ENCODE results near the gene TTLL5.
"Not testable (repeated sequence)": the region's sequence is repeated elsewhere in the genome, so short reads cannot be mapped to it uniquely, and the experiment has no call there.

Gene TTLL5

DNA sequence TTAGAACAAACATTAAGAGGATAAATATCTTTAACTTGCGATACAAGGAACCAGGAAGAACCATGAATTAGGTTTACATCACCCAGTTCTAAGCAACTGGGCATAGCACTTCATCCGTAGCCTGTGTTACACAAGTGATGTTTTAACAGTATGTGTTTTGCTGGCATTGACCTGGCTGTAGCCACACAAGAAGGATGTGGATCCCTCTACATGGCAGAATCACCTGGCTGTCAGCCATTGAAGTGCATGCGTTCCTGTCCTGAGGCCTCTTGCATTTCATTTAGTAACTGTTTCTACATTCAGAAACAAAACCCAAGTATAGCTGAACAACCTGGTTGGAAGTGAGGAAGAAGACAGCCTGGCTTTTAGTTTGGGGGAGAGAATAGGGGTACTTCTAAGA, 248.6 kb downstream of the TTLL5 start:
- DNase-seq (ENCODE audit: low spot score), result no peak

DNA sequence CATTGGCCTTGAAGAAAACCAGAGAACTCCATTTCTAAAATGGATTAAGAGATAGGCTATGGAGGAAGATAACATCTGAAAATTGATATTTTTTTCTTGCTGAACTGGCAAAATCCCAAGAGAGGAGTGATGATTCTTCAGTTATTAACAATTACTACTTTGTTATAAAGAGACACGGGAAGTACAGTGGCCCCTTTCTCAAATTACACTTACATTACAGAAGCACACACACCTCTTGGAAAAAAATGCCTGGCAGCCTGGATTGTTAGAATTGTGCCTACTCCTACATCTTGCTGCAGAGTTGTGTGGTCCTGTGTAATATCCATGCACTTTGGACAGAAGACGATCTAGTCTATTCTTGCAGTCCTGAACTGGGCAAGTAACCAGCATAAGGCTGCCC, 249.0 kb downstream of the TTLL5 start:
- no peak for DNase-seq (ENCODE audit: low spot score)

DNA sequence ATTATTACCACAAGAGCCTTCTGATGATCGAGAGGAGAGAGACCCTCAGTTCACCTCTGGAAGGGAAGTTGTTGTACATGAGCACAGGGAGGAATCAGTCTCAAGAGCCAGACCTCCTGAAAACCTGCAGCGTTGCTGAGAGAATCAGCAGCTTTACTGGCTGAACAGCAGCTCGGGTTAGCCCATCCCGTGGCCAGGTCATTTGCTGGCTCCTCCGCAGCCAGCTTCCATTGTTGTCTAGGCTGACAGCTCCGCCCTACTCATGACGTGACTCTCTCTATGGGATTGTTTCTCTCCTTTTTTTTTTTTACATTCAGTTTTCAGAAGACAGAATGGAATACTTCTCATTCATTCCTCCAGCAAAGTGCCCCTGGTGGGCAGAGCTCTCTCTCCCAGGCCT, 250.8 kb downstream of the TTLL5 start:
- no peak for DNase-seq (ENCODE audit: low spot score)

DNA sequence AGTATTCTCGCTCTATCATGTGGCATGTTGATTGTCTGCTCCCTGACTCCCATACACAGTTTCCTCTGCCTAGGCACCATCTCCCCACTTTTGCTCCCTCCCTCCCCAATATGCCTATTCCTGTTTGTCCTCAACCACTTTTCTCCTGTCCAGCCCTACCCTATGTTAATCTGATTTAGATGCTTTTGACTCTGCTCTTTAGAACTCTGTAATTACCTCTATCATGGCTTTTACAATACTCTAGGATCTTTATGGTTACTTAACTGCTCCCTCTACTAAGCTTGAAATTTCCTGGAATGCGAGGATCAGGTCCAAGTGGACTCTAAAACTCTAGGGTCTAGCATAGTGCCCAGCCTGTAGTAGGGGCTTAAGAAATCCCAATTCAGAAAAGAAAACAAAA, 252.1 kb downstream of the TTLL5 start:
- DNase-seq (ENCODE audit: low spot score), result no peak

DNA sequence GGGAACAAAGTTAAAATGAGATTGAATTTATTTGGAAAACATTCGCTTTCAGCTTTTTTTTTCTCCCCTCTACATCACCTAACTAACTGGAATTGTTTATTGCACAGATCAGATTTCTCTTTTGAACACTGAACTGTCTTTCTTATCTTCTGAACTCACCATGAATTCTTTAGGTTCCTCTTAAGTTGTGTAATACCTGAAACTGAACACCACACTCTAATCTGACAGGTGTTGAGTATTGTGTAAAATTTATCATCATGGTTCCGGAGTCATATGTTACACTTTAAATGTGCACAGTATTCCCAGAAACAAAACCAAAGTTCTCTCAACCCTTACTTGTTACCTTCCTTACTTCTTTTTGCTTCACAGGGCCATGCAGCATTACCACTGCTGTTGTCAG, 254.0 kb downstream of the TTLL5 start:
- no peak for DNase-seq (ENCODE audit: low spot score)

DNA sequence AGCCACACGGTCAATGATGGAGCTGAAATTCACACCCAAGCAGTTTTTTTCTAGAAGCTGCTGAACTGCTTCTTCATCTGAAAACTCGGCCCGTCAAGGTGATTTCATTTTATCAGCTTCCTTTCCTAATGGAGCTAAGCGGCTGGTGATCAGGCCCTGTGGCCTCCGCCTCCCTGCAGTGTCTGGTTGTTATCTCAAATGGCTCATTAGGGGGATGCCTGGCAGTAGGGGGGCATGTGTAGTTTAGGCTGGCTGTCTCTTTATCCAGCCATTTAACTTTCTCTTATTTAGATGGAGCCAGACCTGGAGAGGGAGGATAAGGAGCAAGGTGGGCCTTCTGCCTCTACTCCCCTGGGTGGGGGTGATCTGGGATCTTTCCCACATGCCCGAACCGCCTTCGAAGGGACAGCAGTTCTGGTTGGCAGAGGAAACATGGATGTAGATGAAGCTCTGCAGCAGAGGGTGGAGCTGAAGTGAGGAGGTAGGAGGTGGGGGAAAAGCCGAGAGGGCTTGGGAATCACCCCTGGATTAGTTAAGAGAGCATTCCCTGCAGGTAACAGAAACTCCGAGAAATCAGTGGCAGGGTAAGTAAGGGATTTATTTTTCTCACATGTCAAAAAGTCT, 256.4 kb downstream of the TTLL5 start:
- DNase-seq (ENCODE audit: low spot score), result no peak

DNA sequence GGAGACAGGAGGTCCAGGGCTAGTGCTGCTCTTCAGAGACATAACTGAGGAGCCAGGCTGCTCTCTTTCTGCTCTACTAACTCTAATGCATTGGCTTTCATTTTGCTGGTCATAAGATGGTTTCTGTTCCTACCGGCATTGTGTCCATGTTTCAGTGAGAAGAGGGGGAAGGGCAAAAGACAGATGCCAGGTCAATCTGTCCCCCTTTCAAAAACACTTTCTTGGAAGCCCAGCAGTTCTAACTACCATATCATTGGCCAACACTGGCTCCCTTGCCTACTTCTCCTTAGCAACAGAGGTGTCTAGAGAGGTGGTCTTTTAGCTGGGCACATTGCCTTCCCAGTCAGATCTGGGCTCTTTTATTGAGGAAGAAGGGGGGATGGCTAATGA, 256.9 kb downstream of the TTLL5 start:
- no peak for DNase-seq (ENCODE audit: low spot score)

DNA sequence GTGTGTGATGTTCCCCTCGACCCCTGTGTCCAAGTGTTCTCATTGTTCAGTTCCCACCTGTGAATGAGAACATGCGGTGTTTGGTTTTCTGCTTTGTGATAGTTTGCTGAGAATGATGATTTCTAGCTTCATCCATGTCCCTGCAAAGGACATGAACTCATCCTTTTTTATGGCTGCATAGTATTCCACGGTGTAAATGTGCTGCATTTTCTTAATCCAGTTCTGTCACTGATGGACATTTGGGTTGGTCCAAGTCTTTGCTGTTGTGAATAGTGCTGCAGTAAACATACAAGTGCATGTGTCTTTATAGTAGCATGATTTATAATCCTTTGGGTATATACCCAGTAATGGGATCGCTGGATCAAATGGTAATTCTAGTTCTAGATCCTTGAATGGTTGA, 259.4 kb downstream of the TTLL5 start:
- DNase-seq (ENCODE audit: low spot score), result not testable (repeated sequence)

DNA sequence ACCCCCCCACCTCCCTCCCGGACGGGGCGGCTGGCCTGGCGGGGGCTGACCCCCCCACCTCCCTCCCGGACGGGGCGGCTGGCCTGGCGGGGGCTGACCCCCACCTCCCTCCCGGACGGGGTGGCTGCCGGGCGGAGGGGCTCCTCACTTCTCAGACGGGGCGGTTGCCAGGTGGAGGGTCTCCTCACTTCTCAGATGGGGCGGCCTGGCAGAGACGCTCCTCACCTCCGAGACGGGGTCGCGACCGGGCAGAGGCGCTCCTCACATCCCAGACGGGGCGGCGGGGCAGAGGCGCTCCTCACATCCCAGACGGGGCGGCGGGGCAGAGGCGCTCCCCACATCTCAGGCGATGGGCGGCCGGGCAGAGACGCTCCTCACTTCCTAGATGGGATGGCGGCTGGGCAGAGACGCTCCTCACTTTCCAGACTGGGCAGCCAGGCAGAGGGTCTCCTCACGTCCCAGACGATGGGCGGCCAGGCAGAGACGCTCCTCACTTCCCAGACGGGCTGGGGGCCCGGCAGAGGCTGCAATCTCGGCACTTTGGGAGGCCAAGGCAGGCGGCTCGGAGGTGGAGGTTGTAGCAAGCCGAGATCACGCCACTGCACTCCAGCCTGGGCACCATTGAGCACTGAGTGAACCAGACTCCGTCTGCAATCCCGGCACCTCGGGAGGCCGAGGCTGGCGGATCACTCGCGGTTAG, 264.2 kb downstream of the TTLL5 start:
- DNase-seq (ENCODE audit: low spot score), result not testable (repeated sequence)

DNA sequence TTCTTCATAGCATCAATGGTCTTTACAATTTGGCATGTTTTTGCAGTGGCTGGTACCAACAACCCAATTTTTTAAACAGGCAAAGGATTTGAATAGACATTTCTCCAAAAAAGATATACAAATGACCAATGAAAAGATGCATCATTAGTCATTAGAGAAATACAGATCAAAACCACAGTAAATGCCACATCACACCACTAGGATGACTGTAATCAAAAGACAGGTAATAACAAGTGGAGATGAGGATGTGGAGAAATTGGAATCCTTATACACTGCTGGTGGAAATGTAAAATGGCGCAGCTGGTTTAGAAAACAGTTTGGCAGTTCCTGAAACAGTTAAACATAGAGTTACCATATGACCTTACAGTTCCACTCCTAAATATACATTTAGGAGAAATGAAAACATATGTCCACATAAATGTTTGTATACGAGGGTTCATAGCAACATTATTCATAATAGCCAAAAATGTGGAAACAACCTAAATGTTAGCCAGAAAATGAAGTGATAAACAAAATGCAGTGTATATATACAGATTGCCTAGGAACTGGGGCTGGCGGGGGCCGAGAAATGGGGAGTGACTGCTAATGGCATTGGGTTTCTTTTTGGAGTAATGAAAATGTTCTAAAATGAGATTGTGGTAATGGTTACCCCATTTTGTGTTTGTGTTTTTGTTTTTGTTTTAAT, 265.5 kb downstream of the TTLL5 start:
- DNase-seq (ENCODE audit: low spot score), result no peak

DNA sequence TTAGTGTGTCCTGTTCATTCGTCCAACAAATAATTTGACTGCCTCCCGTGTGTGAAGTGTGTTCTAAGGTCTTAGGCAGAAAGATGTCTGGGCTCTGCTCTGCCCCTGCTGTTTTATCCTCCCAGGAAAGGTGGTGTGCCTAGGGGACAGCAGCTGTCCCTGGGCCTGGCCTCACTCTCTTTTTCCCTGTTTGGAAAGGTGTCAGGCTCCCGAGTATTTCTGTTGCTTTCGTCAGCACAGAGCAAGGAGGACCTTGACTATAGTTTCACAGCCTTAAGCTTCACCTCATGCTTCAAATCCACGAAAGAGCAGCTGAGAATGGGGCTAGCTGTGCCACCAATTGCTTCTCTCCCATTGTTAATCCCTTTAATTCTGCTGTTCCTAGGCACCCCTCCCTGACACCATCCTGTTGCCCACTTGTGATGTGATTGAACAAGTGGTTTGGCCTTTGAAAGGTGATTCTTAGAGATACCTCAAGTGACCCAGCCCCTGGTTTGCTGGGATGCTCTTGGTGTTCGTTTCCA, 266.6 kb downstream of the TTLL5 start:
- DNase-seq (ENCODE audit: low spot score), result no peak

DNA sequence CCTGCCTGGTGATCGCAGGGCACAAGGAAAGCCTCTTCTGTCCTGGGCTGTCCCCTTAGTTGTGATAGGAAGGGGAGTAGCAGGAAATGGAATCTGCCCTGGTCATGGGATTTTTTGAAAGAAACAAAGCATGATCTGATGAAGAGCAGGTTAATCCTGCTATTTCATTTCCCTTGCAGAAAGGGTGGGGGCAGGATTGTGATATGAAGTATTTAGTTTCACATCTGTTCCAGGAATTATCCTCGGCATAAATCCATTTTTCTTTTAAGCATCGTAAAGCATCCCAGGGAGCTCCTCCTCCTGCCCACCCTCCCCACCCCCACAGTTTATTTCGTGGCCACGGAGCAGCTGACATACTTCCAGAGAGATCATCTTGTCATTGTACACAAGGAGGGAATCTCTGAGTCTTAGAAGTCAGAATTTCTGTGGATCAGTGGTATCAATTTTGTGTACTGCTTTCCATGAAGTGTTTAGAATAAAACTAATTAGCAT, 267.7 kb downstream of the TTLL5 start:
- no peak for DNase-seq (ENCODE audit: low spot score)

DNA sequence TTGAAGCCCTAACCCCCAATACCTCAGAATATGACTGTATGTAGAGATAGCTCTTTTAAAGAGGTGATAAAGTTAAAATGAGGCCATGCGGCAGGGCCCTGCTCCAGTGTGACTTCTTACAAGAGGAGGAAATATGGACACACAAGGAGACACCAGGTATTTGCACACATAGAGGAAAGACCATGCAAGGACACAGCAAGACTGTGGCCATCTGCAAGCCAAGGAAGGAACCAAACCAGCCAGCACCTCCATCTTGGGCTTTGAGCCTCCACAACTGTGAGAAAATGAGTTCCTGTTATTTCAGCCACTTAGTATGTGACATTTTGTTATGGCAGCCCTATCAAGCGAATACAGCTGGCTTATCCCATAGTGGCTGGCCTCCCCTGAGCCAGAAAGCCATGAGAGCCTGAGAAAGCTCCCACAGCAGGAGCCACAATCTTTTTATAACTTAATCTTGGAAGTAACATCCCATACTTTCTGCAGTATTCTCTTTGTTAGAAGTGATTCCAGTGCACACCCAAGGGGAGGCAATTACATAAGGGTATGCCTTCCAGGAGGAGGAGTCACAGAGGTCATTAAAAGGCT, 272.8 kb downstream of the TTLL5 start:
- DNase-seq (ENCODE audit: low spot score), result no peak

DNA sequence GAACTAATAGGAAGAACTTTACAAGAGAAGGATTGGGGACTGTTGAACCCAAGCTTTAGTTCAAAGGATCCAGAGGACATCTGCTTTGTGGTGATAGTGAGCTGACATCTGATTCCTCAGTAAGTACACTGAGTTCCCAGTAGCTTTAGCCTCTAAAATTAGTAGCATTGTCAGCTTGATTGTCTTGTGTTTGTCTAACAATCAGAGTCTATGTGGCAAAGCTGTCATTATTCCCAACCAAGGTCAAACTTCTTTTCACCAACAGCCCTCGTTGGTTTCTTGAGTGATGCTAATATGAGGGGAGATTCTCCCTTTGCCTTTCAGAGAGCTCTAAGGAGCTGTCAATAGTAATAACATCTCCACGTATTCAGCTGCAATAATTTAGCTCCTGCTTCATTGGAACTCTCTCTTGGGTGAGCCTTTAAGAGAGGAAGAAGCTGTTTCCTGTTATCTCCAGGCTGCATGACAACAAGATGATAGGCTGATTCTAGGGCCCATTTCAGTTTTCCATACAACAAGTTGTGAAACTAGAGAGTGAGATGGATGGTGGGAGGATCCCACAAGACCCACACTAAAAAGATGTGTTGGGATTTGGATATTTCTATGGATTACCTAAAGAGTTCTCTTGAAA, 274.1 kb downstream of the TTLL5 start:
- DNase-seq (ENCODE audit: low spot score), result no peak

DNA sequence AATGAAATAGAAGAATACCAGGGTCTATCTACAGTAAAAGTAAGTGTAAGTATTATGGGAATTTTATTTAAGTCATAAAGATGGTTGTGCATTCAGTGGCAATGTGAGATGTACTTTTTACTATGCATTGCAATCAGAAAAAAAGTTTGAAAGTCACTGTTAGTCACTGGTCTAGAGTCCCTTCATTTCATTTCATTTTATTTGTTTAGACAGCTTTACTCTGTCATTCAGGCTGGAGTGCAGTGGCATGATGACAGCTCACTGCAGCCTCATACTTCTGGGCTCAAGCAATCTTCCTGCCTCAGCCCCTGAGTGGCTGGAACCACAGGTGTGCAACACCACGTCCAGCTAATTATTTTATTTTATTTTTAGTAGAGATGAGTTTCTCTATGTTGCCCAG, 278.2 kb downstream of the TTLL5 start:
- no peak for DNase-seq (ENCODE audit: low spot score)

DNA sequence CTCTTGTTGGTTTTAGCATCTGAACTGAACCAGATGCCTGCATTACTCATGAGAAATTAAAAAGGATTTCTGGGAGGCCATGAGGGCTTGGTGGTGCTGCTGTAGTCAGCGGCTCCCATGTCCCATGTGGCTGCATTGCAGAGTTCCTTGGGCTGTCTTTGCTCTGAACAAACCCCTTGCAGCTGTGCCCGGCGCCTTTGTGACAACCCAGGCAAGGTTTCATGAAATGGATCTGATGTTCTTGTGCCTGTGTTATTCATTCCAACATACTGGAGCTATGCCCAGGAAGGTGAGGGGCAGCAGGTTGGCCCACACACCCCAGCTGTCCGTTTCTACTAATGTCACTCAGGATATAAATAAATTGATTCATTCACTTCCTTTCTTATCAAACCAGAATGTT, 280.0 kb downstream of the TTLL5 start:
- no peak for DNase-seq (ENCODE audit: low spot score)

DNA sequence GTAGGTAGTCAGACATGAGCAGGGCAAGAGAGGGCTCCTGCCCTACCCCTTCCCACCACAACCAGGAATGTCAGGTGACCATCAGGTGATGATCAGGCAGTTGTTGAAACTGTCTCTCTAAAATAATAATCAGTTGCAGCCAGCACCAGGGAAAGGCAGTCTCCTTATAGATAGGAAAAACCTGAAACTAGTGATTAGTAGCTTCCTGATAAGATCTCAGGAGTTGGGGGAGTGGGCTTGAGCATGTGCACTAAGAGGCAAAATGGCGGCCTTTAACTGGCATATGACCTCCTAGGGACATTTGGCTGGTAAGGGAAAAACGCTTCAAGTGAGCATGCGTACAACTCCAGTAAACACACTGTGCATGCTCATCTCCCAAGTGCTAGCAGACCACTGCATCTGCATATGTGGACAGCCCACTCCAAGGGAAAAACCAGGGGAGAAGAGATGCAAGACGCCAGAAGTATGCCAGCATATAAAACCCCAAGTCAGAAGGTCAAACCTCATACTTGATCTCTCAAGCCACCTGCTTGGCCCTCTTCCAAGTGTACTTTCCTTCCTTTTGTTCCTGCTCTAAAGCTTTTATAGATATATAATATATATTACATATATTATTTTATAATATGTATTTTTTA, 283.7 kb downstream of the TTLL5 start:
- no peak for DNase-seq (ENCODE audit: low spot score)

DNA sequence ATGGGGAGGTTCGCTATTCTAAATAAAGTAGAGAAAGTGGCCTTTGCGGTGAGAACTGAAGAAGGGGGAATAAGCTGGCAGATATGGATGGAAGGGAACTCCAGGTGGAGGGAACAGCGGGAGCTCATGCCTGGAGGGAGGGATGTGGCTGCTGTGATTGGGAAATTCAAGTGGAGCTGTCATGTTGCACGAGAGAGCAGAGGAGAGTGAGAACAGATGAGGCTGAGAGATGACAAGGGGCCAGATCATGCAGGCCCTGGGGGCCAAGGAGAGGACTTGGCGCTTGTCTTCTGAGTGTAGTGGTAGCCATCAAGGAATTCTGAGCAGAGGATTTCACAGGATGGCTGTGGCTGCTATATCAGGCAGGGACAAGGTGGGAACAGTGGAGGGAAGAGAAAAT, 285.7 kb downstream of the TTLL5 start:
- no peak for DNase-seq (ENCODE audit: low spot score)

DNA sequence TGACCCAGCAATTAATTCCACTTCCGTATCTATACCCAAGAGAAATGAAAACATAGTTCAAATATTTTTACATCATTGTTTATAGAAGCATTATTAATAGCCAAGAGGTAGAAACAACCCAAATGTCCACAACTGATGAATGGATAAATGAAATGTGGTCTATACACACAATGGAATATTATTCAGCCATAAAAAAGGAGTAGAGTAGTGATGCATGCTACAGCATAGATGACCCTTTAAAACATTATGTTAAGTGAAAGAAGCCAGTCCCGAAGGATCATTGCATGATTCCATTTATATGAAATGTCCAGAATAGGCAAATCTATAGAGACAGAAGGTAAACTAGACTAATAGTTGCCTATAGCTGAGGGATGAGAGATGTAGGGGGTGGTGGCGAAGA, 291.4 kb downstream of the TTLL5 start:
- DNase-seq (ENCODE audit: low spot score), result no peak

DNA sequence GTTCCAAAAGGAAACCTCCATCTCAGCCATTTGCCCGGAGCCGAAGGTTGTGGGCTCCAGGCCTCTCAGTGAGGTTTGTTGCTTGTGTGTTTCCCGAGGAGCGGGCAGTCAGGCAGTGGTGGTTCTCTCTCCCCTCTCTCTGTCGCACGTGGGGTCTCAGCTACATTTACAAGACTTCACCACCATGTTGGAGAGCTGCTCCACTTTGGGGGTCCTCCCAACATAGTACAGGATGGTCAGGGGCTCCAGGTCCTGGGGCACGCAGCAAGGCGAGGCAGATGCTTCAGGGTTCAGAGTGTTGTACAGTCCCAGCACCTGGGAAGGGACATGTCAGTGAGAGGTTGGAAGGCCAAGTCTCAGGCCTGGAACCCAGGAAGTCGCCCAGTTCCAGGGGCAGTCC, 298.0 kb downstream of the TTLL5 start:
- DNase-seq (ENCODE audit: low spot score), result no peak

DNA sequence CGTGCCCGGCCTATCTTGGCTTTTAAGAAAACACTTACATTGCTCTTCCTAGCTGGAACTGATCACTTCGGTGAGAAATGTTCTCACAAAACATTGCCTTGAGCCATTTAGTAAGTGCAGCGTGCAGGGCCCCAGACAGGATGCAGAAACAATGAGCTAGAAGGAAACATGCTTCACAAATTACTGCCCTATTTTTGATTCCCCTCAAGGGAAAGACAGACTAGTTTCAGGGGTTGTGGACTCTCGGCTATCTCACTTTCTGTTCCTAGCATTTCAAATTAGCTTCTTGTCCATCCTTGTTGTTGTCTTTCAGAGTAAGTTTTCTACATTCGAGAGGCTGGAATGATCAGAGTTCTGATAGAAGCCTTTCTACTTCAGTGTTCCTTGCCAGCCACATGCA, 299.2 kb downstream of the TTLL5 start:
- DNase-seq (ENCODE audit: low spot score), result no peak

DNA sequence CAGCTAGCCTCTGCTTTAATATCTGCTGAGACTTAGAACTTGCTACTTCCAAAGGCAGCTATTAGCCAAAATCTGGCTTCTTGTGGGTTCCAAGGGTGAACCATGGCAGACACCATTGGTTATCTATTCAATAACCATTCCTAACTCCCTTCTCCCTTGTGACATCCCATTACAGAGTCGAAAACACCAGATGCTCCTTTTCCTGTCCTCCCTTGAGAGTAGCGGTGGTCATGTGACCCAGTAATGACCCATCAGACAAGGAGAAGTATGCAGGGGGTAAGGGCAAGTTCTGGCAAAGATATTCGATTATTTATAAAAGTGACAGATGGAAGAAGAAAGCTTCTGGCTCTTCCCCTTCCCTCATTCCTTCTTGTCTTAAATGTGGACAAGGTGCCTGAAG, 300.6 kb downstream of the TTLL5 start:
- DNase-seq (ENCODE audit: low spot score), result no peak
